GM12873 (cell line): Measurements from ENCODE around the gene MUSK.

Source experiments
- CTCF ChIP-seq: IDR thresholded peaks from 2 replicates; pipeline ENCODE4 v1.5.1; 2012; ENCODE audit warnings: low read depth, mild to moderate bottlenecking, moderate library complexity, low read length, control low read depth; ENCODE audit not compliant: insufficient read depth; ENCODE audit errors: missing control alignments

Gene MUSK

GRCh38 chr9:110776221-110776620, 107.6 kb downstream of the MUSK start:
- no peak for TF ChIP-seq CTCF

GRCh38 chr9:110777196-110777875, 108.7 kb downstream of the MUSK start:
- TF ChIP-seq CTCF, result no peak

DNA sequence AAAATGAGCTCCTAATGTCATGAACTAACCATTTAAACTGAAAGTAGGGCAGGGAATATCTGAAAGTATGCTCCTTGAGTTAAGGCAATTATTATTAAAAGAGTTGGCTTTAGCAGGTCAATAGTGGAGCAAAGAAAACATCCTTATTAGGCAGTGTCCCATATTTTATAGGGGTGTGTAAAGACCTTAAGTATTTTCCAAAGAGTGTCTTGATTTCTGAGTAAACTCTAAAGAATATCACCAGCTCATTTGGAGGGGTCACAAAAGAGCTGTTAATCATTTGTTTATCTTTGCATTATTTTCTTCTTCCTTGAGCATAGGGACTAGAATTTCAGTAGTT, 109.3 kb downstream of the MUSK start:
- TF ChIP-seq CTCF, result no peak

DNA sequence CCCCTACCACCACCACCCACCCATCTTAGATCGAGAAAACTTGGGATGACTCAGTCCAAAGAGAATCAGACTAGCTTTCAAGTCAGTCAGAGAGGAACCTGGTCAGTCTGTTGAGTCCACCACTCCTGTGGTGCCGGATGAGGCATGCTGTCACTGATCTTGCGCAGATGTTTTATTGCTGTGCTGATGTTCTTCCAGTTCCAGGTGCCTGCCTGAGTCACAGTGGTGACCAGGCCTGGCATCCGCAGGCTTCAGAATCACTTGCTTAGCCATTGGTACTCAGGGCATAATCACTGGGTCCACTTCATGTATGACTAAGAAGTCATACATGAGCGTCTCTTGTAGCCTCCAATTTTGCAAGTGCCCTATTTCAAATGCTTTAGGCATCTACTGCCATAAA, 114.1 kb downstream of the MUSK start:
- no peak for TF ChIP-seq CTCF

- TF ChIP-seq CTCF, result no peak
Observed at GRCh38 chr9:110784309-110784708, 115.7 kb downstream of the MUSK start.

- TF ChIP-seq CTCF, result no peak
Observed at GRCh38 chr9:110785166-110785565, 116.6 kb downstream of the MUSK start.

DNA sequence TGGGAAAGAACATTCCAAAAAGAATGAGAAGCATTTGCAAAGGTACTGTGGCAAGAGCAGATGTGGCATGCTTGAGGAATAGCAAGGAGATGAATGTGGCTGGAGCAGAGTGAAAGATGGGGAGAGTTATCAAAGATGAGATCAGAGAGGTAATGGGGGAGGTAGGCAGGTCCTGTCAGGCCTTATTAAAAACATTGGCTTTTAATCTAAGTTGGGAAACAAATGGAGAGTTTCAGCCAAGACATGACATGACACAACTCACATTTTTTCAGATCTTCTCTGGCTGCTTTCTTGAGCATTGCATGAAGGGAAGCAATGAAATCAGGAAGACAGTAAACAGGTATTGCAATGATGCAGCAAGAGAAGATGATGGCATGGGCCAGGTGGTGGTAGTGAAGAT, 120.3 kb downstream of the MUSK start:
- TF ChIP-seq CTCF, result no peak
